SK-N-MC (cell line): ENCODE data around the gene SPOCD1.

Experiments used
- EZH2 ChIP-seq: fragments of 200-600 bp; sonication (generic); IDR thresholded peaks from one replicate; pipeline ENCODE4 v1.6.1; 2017; ENCODE audit warnings: antibody characterized with exemption
- POLR2AphosphoS5 ChIP-seq: IDR thresholded peaks from 2 replicates; pipeline ENCODE4 v1.6.1; 2012; ENCODE audit warnings: mild to moderate bottlenecking, low read depth, low read length, borderline replicate concordance

DNA sequence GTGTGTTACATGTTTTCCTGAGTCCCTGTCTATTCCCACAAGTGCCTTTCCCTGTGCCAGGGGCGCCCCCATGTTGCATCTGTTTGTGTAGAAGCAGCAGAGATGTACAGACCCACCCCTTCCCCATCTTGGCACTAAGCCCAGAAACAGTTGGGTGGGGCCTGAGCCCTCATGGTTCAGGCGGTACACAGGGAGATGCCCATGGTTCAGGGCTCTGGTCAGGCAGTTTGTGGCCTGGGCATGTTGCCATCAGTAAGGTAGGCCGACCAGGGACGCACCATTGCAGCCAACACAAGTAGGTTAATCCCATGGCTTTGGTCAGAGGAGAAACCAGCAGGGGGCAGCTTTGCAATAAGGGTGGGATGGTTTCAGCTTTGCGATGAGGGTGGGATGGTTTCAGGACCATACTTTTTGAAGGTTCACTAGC is 50.8 kb downstream of the SPOCD1 start:
- TF ChIP-seq POLR2AphosphoS5 (no peak), EZH2 (no peak)
